ENCODE data around the gene GABPB2.

Gene GABPB2

DNA sequence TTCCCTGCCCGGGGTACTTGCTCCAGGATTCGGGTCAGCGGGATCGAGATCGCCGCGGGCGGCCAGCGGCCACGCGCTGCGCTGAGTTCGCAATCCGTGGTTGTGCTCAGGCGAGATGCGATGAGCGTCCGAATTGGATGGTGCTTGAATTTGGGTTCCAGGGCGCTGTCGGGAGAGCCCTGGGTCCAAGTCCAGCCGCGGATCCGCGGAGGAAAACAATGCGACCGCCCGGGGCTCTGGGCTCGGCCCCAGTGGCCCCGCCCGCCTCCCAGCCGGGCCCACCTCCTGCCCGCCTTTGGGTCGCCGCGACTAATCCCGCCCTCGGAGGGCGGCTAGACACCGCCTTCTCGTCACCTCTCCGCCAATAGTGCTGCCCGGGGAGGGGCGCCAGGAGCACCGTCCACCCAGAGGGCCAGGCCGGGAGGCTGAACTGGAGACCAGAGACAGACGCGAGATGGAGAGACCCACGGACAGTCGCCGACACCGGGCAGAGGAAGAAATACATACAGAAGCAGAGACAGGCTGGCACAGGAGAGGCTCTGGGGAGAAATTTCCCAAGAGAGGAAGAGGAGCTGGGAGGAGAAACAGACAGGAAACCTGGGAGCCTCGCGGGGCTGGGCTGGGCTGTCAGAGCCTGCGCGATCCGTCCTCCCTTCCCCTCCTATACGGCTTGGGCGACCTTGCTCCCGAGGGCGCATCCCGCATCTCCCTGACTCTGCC lies 76.0 kb downstream of the GABPB2 start, which contains the start of gene SEMA6C:
SEMA6C (minus strand) TSS at position 220 of the 720 bp plus-strand sequence. CDS start 4,010 bp downstream, outside the sequence.
- H3K27ac ChIP-seq (ENCODE audit: low read length, poor library complexity, severe bottlenecking) = peak within 1 kb of the TSS; percentile 14
- peaks cover 3% of the 10 kb centered on the region for H3K79me1 ChIP-seq (replicated peaks; ENCODE audit: low read length, poor library complexity, severe bottlenecking)
- H3K27me3 ChIP-seq (ENCODE audit: control insufficient read depth in 1 of 2, insufficient read depth in 1 of 2, low read length in 2 of 2) = peaks cover 8 to 21% of the 10 kb centered on the region in 2 experiments
- peak within 1 kb of the TSS; percentile 83 for H3K9ac ChIP-seq (ENCODE audit: low read length)
- peak within 1 kb of the TSS; percentile 73 for H4K8ac ChIP-seq (ENCODE audit: low read length)
- H3K18ac ChIP-seq (ENCODE audit: low read depth in 1 of 2, low read length in 2 of 2) = peak within 1 kb of the TSS; percentile 28 to 41
- H4K91ac ChIP-seq (ENCODE audit: low read length) = no peak within 1 kb of the TSS
- H3K36me3 ChIP-seq (ENCODE audit: control insufficient read depth in 1 of 2, insufficient read depth in 2 of 2, low read depth in 1 of 2, low read length in 2 of 2) = peaks cover 0 to 9% of the 10 kb centered on the region in 2 experiments
- H2AFZ ChIP-seq (ENCODE audit: low read depth, low read length) = peak within 1 kb of the TSS; percentile 94
- peak; percentile 92 for DNase-seq
- peak within 1 kb of the TSS; percentile 76 for H2BK15ac ChIP-seq (ENCODE audit: low read depth, poor library complexity, severe bottlenecking)
- peak within 1 kb of the TSS; percentile 81 to 82 for H3K4me3 ChIP-seq (ENCODE audit: insufficient read depth in 1 of 2, low read depth in 1 of 2, low read length in 2 of 2)
- peak within 1 kb of the TSS in 1 of 2 experiments; percentile 72 for H3K14ac ChIP-seq (ENCODE audit: low read length in 2 of 2)
- no peak within 1 kb of the TSS for H2BK12ac ChIP-seq (ENCODE audit: low read length in 2 of 2)
- no peak within 1 kb of the TSS for H3K4ac ChIP-seq (ENCODE audit: low read depth in 1 of 2, low read length in 2 of 2)
- no peak within 1 kb of the TSS for H2BK5ac ChIP-seq (ENCODE audit: low read depth, low read length, poor library complexity, severe bottlenecking)
- H3K9me3 ChIP-seq (ENCODE audit: control insufficient read depth, low read length) = no peaks in the 10 kb centered on the region
- WGBS = under 1% methylated on average over 50 of the region's 61 CpGs
- H3K23ac ChIP-seq (ENCODE audit: low read length in 2 of 2) = peak within 1 kb of the TSS in 1 of 2 experiments; percentile 94
- H3K4me2 ChIP-seq (ENCODE audit: low read length, poor library complexity, severe bottlenecking) = peak within 1 kb of the TSS; percentile 81
- H2BK120ac ChIP-seq (ENCODE audit: low read depth, low read length) = no peak within 1 kb of the TSS
- no peak within 1 kb of the TSS for H2AK5ac ChIP-seq (ENCODE audit: low read length, severe bottlenecking)
- peaks cover 22% of the 10 kb centered on the region for H3K4me1 ChIP-seq (ENCODE audit: control insufficient read depth, insufficient read depth, low read depth, low read length)

DNA sequence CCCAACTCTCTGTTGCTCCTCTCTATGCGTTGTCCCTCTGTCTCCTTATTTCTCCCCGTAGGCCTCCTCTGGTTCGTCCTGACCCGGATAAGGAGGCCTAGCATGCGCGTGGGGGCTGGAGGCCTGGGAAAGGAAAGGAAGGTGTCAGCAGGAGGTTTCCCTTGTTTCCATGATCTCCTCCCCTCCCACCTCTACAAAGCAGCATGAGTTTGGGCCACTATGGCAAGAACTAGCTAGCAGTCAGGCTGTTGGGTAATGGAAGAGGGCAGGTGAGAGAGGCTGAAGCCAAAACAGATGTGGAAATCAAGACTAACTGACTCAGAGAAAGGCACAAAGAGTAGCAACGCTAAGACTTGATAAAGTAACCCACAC lies 76.6 kb downstream of the GABPB2 start:
- peak overlapping the region; percentile 9 for H3K27ac ChIP-seq (ENCODE audit: low read length, poor library complexity, severe bottlenecking)
- H3K18ac ChIP-seq (ENCODE audit: low read depth in 1 of 2, low read length in 2 of 2) = peak overlapping the region; percentile 23 to 41
- WGBS = 67% methylated on average over 1 of the region's 7 CpGs
- no peak overlapping the region for H2BK120ac ChIP-seq (ENCODE audit: low read depth, low read length)
- H2BK15ac ChIP-seq (ENCODE audit: low read depth, poor library complexity, severe bottlenecking) = no peak overlapping the region
- H3K4me1 ChIP-seq (ENCODE audit: control insufficient read depth, insufficient read depth, low read depth, low read length) = peaks cover 22% of the 10 kb centered on the region
- H3K9me3 ChIP-seq (ENCODE audit: control insufficient read depth, low read length) = no peaks in the 10 kb centered on the region
- peak overlapping the region; percentile 68 for H3K4me2 ChIP-seq (ENCODE audit: low read length, poor library complexity, severe bottlenecking)
- H3K27me3 ChIP-seq (ENCODE audit: control insufficient read depth in 1 of 2, insufficient read depth in 1 of 2, low read length in 2 of 2) = peaks cover 8 to 21% of the 10 kb centered on the region in 2 experiments
- no peak overlapping the region for H2AK5ac ChIP-seq (ENCODE audit: low read length, severe bottlenecking)
- peak overlapping the region; percentile 83 for H3K9ac ChIP-seq (ENCODE audit: low read length)
- H2BK12ac ChIP-seq (ENCODE audit: low read length in 2 of 2) = no peak overlapping the region
- peak overlapping the region; percentile 73 for H4K8ac ChIP-seq (ENCODE audit: low read length)
- no peak overlapping the region for H4K91ac ChIP-seq (ENCODE audit: low read length)
- no peak for DNase-seq
- peak overlapping the region in 1 of 2 experiments; percentile 14 for H3K14ac ChIP-seq (ENCODE audit: low read length in 2 of 2)
- peak overlapping the region; percentile 81 to 82 for H3K4me3 ChIP-seq (ENCODE audit: insufficient read depth in 1 of 2, low read depth in 1 of 2, low read length in 2 of 2)
- no peak overlapping the region for H3K23ac ChIP-seq (ENCODE audit: low read length in 2 of 2)
- peaks cover 3% of the 10 kb centered on the region for H3K79me1 ChIP-seq (replicated peaks; ENCODE audit: low read length, poor library complexity, severe bottlenecking)
- peak overlapping the region; percentile 64 for H2AFZ ChIP-seq (ENCODE audit: low read depth, low read length)
- peaks cover 0 to 9% of the 10 kb centered on the region in 2 experiments for H3K36me3 ChIP-seq (ENCODE audit: control insufficient read depth in 1 of 2, insufficient read depth in 2 of 2, low read depth in 1 of 2, low read length in 2 of 2)
- no peak overlapping the region for H3K4ac ChIP-seq (ENCODE audit: low read depth in 1 of 2, low read length in 2 of 2)
- H2BK5ac ChIP-seq (ENCODE audit: low read depth, low read length, poor library complexity, severe bottlenecking) = no peak overlapping the region

DNA sequence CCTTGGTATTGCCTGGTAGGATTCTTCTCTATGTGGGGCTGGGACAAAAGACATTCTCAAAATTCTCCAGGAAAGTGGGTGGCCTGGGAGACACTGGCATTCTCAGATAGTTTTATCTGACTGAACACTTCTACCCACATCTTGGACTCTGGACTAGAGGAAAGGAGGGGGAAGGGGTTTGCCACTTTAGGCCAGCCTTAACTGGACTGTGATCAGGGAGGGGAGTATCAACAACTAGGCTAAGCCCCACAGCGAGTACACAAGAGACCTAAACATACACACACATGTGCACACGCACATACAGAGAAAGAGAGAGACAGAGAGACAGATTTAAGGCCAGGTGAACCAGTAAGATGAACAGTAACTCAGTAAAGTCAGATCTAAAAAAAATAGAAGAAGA lies 77.1 kb downstream of the GABPB2 start:
- H3K14ac ChIP-seq (ENCODE audit: low read length in 2 of 2) = no peak overlapping the region
- 100% methylated on average over 1 of the region's 2 CpGs for WGBS
- peak overlapping the region; percentile 83 for H3K9ac ChIP-seq (ENCODE audit: low read length)
- no peak overlapping the region for H4K8ac ChIP-seq (ENCODE audit: low read length)
- H3K79me1 ChIP-seq (replicated peaks; ENCODE audit: low read length, poor library complexity, severe bottlenecking) = peaks cover 3% of the 10 kb centered on the region
- H3K27me3 ChIP-seq (ENCODE audit: control insufficient read depth in 1 of 2, insufficient read depth in 1 of 2, low read length in 2 of 2) = peaks cover 8 to 21% of the 10 kb centered on the region in 2 experiments
- DNase-seq = no peak
- no peak overlapping the region for H2BK120ac ChIP-seq (ENCODE audit: low read depth, low read length)
- H3K27ac ChIP-seq (ENCODE audit: low read length, poor library complexity, severe bottlenecking) = no peak overlapping the region
- H3K18ac ChIP-seq (ENCODE audit: low read depth in 1 of 2, low read length in 2 of 2) = no peak overlapping the region
- H2BK5ac ChIP-seq (ENCODE audit: low read depth, low read length, poor library complexity, severe bottlenecking) = no peak overlapping the region
- H2BK15ac ChIP-seq (ENCODE audit: low read depth, poor library complexity, severe bottlenecking) = no peak overlapping the region
- H2AK5ac ChIP-seq (ENCODE audit: low read length, severe bottlenecking) = no peak overlapping the region
- no peak overlapping the region for H3K4me3 ChIP-seq (ENCODE audit: insufficient read depth in 1 of 2, low read depth in 1 of 2, low read length in 2 of 2)
- no peaks in the 10 kb centered on the region for H3K9me3 ChIP-seq (ENCODE audit: control insufficient read depth, low read length)
- no peak overlapping the region for H2AFZ ChIP-seq (ENCODE audit: low read depth, low read length)
- H3K36me3 ChIP-seq (ENCODE audit: control insufficient read depth in 1 of 2, insufficient read depth in 2 of 2, low read depth in 1 of 2, low read length in 2 of 2) = peaks cover 0 to 3% of the 10 kb centered on the region in 2 experiments
- no peak overlapping the region for H4K91ac ChIP-seq (ENCODE audit: low read length)
- peaks cover 20% of the 10 kb centered on the region for H3K4me1 ChIP-seq (ENCODE audit: control insufficient read depth, insufficient read depth, low read depth, low read length)
- no peak overlapping the region for H2BK12ac ChIP-seq (ENCODE audit: low read length in 2 of 2)
- no peak overlapping the region for H3K4me2 ChIP-seq (ENCODE audit: low read length, poor library complexity, severe bottlenecking)
- no peak overlapping the region for H3K4ac ChIP-seq (ENCODE audit: low read depth in 1 of 2, low read length in 2 of 2)
- H3K23ac ChIP-seq (ENCODE audit: low read length in 2 of 2) = no peak overlapping the region

- Histone ChIP-seq H4K8ac (ENCODE audit: low read length) (no peak within 1 kb of the TSS), H2BK5ac (ENCODE audit: low read depth, low read length, poor library complexity, severe bottlenecking) (no peak within 1 kb of the TSS), H3K4ac (ENCODE audit: low read depth in 1 of 2, low read length in 2 of 2) (no peak within 1 kb of the TSS), H3K14ac (ENCODE audit: low read length in 2 of 2) (no peak within 1 kb of the TSS), H2BK15ac (ENCODE audit: low read depth, poor library complexity, severe bottlenecking) (no peak within 1 kb of the TSS), H2AK5ac (ENCODE audit: low read length, severe bottlenecking) (no peak within 1 kb of the TSS), H3K18ac (ENCODE audit: low read depth in 1 of 2, low read length in 2 of 2) (no peak within 1 kb of the TSS), H2AFZ (ENCODE audit: low read depth, low read length) (no peak within 1 kb of the TSS), H3K9me3 (ENCODE audit: control insufficient read depth, low read length) (no peaks in the 10 kb centered on the region), H2BK120ac (ENCODE audit: low read depth, low read length) (no peak within 1 kb of the TSS), H3K4me2 (ENCODE audit: low read length, poor library complexity, severe bottlenecking) (no peak within 1 kb of the TSS), H3K27ac (ENCODE audit: low read length, poor library complexity, severe bottlenecking) (no peak within 1 kb of the TSS), H3K23ac (ENCODE audit: low read length in 2 of 2) (no peak within 1 kb of the TSS), H3K4me1 (ENCODE audit: control insufficient read depth, insufficient read depth, low read depth, low read length) (no peaks in the 10 kb centered on the region), H2BK12ac (ENCODE audit: low read length in 2 of 2) (no peak within 1 kb of the TSS), H3K79me1 (replicated peaks; ENCODE audit: low read length, poor library complexity, severe bottlenecking) (peaks cover 8% of the 10 kb centered on the region), H4K91ac (ENCODE audit: low read length) (no peak within 1 kb of the TSS), H3K27me3 (ENCODE audit: control insufficient read depth in 1 of 2, insufficient read depth in 1 of 2, low read length in 2 of 2) (no peaks in the 10 kb centered on the region), H3K9ac (ENCODE audit: low read length) (no peak within 1 kb of the TSS), H3K4me3 (ENCODE audit: insufficient read depth in 1 of 2, low read depth in 1 of 2, low read length in 2 of 2) (no peak within 1 kb of the TSS), H3K36me3 (ENCODE audit: control insufficient read depth in 1 of 2, insufficient read depth in 2 of 2, low read depth in 1 of 2, low read length in 2 of 2) (peaks cover 32 to 60% of the 10 kb centered on the region in 2 experiments)
- 79% methylated on average over 4 of the region's 4 CpGs for WGBS
- no peak for DNase-seq
Observed at GRCh38 chr1:151156515-151156819, 85.9 kb downstream of the GABPB2 start, which contains the start of gene TNFAIP8L2. Gene TNFAIP8L2, plus strand, starts transcription at chr1:151156649. Its CDS starts 2,049 bp downstream, at chr1:151158698.

Data from mesenchymal stem cell (in vitro differentiated cells and primary cell).